CD4-positive, alpha-beta T cell (primary cell): Measurements from ENCODE around the gene NEU3. TPM values are rescaled to one million over a fixed set of nuclear protein-coding genes. Genes with fewer than 3 reads are reported as not detected.

Experiments used
- ATAC-seq: fragments of 200-7000 bp; cut with Tn5 transposase; one replicate; pipeline ENCODE4 v1.10.0; 2022; ENCODE audit warnings: mild to moderate bottlenecking; ENCODE audit not compliant: poor library complexity
- CTCF ChIA-PET: fragments of 350-600 bp; sonication (Branson Sonifier 250); formaldehyde crosslinking; loops from one replicate; lab custom pipeline; 2021; ENCODE audit warnings: antibody characterized with exemption, inconsistent platforms; lab: Charles Lee
- POLR2A ChIA-PET: fragments of 350-600 bp; sonication (Branson Sonifier 250); formaldehyde crosslinking; loops from one replicate; lab custom pipeline; 2021; ENCODE audit warnings: antibody characterized with exemption, inconsistent platforms; lab: Charles Lee
- DNase-seq, 14 experiments: peaks; one replicate each; pipeline ENCODE4 v3.0.0-alpha.2; 2013 to 2020; ENCODE audit warnings: mixed read lengths in 2 of 14
- H3K27ac ChIP-seq, 2 donors: one replicate each; pipeline versions ENCODE4 v1.5.1 to v1.7.0; 2013; ENCODE audit warnings: low read length in 2 of 2, low read depth in 1 of 2, mild to moderate bottlenecking in 1 of 2
- H3K27me3 ChIP-seq, 2 experiments: 1 replicate in 1 of 2; 2 replicates in 1 of 2; pipeline versions ENCODE4 v1.6.1 to v1.7.0; 2013; ENCODE audit warnings: low read length in 2 of 2, control low read depth in 1 of 2, mild to moderate bottlenecking in 1 of 2, moderate library complexity in 1 of 2; ENCODE audit not compliant: insufficient read depth in 2 of 2, control insufficient read depth in 1 of 2
- H3K36me3 ChIP-seq: one replicate; pipeline ENCODE4 v1.6.1; 2013; ENCODE audit warnings: low read length, control low read depth; ENCODE audit not compliant: insufficient read depth
- H3K4me1 ChIP-seq: one replicate; pipeline ENCODE4 v1.6.1; 2013; ENCODE audit warnings: low read length, control low read depth; ENCODE audit not compliant: insufficient read depth
- H3K4me3 ChIP-seq: one replicate; pipeline ENCODE4 v1.5.1; 2013; ENCODE audit warnings: mild to moderate bottlenecking, low read length, moderate library complexity
- H3K9me3 ChIP-seq, 2 experiments: 1 replicate in 1 of 2; 2 replicates in 1 of 2; pipeline versions ENCODE4 v1.6.1 to v1.7.0; 2013; ENCODE audit warnings: low read length in 2 of 2, mild to moderate bottlenecking in 2 of 2, control low read depth in 1 of 2, moderate library complexity in 1 of 2; ENCODE audit not compliant: control insufficient read depth in 1 of 2, insufficient read depth in 1 of 2
- H3K27ac Mint-ChIP-seq: one replicate; pipeline ENCODE4 v1.8.0; 2020; ENCODE audit warnings: mixed read lengths
- H3K27me3 Mint-ChIP-seq: one replicate; pipeline ENCODE4 v1.8.0; 2021; ENCODE audit warnings: mixed read lengths
- H3K36me3 Mint-ChIP-seq: one replicate; pipeline ENCODE4 v1.8.0; 2021; ENCODE audit warnings: low read depth, mixed read lengths
- H3K4me1 Mint-ChIP-seq: one replicate; pipeline ENCODE4 v1.8.0; 2021; ENCODE audit warnings: low read depth, mixed read lengths
- H3K4me3 Mint-ChIP-seq: one replicate; pipeline ENCODE4 v1.8.0; 2020; ENCODE audit warnings: mild to moderate bottlenecking, mixed read lengths
- H3K9me3 Mint-ChIP-seq: one replicate; pipeline ENCODE4 v1.8.0; 2020; ENCODE audit warnings: mixed read lengths
- CTCF ChIP-seq: fragments of 200-600 bp; IDR thresholded peaks from one replicate; pipeline ENCODE4 v1.8.0; 2022; ENCODE audit warnings: antibody characterized with exemption, mild to moderate bottlenecking
- intact Hi-C, 2 experiments: fragments of 100-400 bp; cut with DNase I in 1 of 2; cut with micrococcal nuclease in 1 of 2; formaldehyde crosslinking; loops; one replicate each; pipeline versions ENCODE4 v1.15.1 to v1.9.0; 2023 to 2025; cut with DNase I, micrococcal nuclease
- total RNA-seq, 174 experiments: library from RNA in 2 of 174; stranded (reverse) in 2 of 174; gene quantifications; one replicate each; pipeline ENCODE4 v1.2.3 and lab custom pipeline; 2021 to 2026

The NEU3 gene
- total RNA-seq, 2 experiments from 2014 or later = 9.7 to 10.6 TPM

DNA sequence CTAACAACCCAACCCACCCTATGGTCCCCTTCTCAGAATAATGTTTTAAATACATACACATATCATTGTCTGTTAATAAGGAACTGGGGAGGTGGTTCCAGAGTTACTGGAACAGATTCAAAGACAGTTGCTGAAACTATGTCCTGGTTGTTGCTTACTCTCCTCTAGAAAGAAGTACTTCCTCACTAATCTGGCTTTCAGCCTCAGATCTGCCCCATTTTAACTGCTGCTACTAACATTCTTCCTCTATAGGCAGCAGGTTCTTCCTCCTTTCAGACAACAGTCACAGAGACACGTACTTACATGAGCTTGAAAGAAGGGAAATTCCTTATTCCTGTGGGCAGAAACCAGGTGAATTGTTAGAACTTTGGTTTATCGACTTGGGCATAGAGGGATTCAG is 8.1 kb upstream of the NEU3 start:
- Mint-ChIP-seq H3K27me3 (no peaks in the 10 kb centered on the region), H3K4me3 (no peak overlapping the region), H3K4me1 (no peaks in the 10 kb centered on the region), H3K27ac (no peak overlapping the region), H3K9me3 (no peaks in the 10 kb centered on the region), H3K36me3 (peaks cover 45% of the 10 kb centered on the region)
- Histone ChIP-seq H3K4me1 (no peaks in the 10 kb centered on the region), H3K36me3 (peaks cover 26% of the 10 kb centered on the region), H3K27me3 (no peaks in the 10 kb centered on the region), H3K27ac (no peak overlapping the region), H3K4me3 (no peak overlapping the region), H3K9me3 (no peaks in the 10 kb centered on the region)
- POLR2A ChIA-PET = no interaction called here
- intact Hi-C loops = no loop called here
- TF ChIP-seq CTCF = no peak
- CTCF ChIA-PET = no interaction called here
- DNase-seq (peak in 2 of 14 experiments; percentile 13 to 17), ATAC-seq (no peak)

DNA sequence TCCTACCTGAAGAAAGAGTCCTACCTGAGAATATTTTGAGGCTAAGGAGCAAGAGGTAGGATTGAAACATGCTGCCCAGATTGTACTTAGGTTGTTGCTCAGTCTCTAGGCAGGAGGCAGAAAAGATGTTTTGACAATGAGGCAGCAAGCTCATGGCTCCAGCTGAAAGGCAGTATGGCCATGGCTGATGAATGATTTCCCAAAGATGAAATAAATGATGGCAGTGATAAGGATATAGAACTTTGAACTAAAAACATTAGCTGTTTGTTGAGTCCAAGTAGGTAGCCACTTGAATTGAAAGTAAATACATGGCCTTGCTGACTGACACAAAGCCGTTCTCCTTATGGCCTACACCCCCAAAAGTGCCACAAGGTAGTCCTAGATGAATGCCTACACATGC is 6.8 kb upstream of the NEU3 start:
- ChIA-PET CTCF (interaction anchor here (1.5 kb wide), 1 partner anchor 21 kb away, joined by 4 read pairs; no protein-coding TSS in a partner anchor), POLR2A (no interaction called here)
- intact Hi-C loops = no loop called here
- peaks cover 16% of the 10 kb centered on the region for H3K36me3 ChIP-seq
- H3K27me3 ChIP-seq = no peaks in the 10 kb centered on the region
- Mint-ChIP-seq H3K4me1 (no peaks in the 10 kb centered on the region), H3K27me3 (no peaks in the 10 kb centered on the region), H3K4me3 (no peak overlapping the region), H3K27ac (no peak overlapping the region), H3K9me3 (no peaks in the 10 kb centered on the region), H3K36me3 (peaks cover 33% of the 10 kb centered on the region)
- no peaks in the 10 kb centered on the region for H3K9me3 ChIP-seq
- H3K4me3 ChIP-seq = no peak overlapping the region
- TF ChIP-seq CTCF = no peak
- H3K27ac ChIP-seq = no peak overlapping the region
- DNase-seq = no peak
- ATAC-seq = no peak
- no peaks in the 10 kb centered on the region for H3K4me1 ChIP-seq

DNA sequence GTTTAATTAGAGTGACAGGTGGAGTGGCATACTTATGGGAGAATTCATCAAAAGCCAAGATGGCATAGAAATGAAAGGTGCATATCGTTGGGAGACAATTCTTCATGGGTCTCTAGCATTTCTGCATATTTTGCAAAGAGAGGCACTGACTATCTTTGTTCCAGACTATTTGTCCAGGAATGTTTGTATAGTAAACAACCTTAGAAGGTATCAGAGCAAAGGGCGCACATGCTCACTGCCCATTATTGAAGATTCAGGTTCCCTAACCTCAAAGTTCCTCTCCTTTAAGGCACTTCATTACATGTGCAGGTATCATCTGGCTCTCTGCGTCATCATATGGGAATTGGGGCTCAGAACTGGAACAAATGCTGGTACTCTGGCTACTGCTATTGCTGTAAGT is 4.7 kb upstream of the NEU3 start:
- Histone ChIP-seq H3K36me3 (peaks cover 1% of the 10 kb centered on the region), H3K9me3 (no peaks in the 10 kb centered on the region), H3K27me3 (no peaks in the 10 kb centered on the region), H3K4me3 (no peak overlapping the region), H3K4me1 (peaks cover 6% of the 10 kb centered on the region), H3K27ac (no peak overlapping the region)
- H3K36me3 Mint-ChIP-seq = peaks cover 17% of the 10 kb centered on the region
- no peak for ATAC-seq
- intact Hi-C loops = no loop called here
- POLR2A ChIA-PET = no interaction called here
- peaks cover 5% of the 10 kb centered on the region for H3K4me1 Mint-ChIP-seq
- CTCF ChIA-PET = no interaction called here
- no peak for TF ChIP-seq CTCF
- H3K27me3 Mint-ChIP-seq = no peaks in the 10 kb centered on the region
- no peak for DNase-seq
- H3K27ac Mint-ChIP-seq = no peak overlapping the region
- H3K9me3 Mint-ChIP-seq = no peaks in the 10 kb centered on the region
- no peak overlapping the region for H3K4me3 Mint-ChIP-seq
